T-helper 2 cell treated with Interferon-gamma antibody and Interleukin-4, amounts not matched to agents 100 ng/mL and 5 ng/mL, for 36 hours (primary cell): ENCODE results near the gene FCRLA. TPM values are rescaled to one million over a fixed set of nuclear protein-coding genes. Genes with fewer than 3 reads are reported as not detected.
"Not testable (repeated sequence)": the region's sequence is repeated elsewhere in the genome, so short reads cannot be mapped to it uniquely, and the experiment has no call there.

Source experiments
- intact Hi-C: fragments of 100-400 bp; cut with micrococcal nuclease; formaldehyde crosslinking; loops from one replicate; pipeline ENCODE4 v1.15.1; 2023
- total RNA-seq: library from RNA; stranded (reverse); gene quantifications from 2 replicates; pipeline ENCODE4 v1.2.3, GENCODE V29; 2022

Gene FCRLA, protein sequence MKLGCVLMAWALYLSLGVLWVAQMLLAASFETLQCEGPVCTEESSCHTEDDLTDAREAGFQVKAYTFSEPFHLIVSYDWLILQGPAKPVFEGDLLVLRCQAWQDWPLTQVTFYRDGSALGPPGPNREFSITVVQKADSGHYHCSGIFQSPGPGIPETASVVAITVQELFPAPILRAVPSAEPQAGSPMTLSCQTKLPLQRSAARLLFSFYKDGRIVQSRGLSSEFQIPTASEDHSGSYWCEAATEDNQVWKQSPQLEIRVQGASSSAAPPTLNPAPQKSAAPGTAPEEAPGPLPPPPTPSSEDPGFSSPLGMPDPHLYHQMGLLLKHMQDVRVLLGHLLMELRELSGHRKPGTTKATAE
- total RNA-seq = not detected in 2 replicates

DNA sequence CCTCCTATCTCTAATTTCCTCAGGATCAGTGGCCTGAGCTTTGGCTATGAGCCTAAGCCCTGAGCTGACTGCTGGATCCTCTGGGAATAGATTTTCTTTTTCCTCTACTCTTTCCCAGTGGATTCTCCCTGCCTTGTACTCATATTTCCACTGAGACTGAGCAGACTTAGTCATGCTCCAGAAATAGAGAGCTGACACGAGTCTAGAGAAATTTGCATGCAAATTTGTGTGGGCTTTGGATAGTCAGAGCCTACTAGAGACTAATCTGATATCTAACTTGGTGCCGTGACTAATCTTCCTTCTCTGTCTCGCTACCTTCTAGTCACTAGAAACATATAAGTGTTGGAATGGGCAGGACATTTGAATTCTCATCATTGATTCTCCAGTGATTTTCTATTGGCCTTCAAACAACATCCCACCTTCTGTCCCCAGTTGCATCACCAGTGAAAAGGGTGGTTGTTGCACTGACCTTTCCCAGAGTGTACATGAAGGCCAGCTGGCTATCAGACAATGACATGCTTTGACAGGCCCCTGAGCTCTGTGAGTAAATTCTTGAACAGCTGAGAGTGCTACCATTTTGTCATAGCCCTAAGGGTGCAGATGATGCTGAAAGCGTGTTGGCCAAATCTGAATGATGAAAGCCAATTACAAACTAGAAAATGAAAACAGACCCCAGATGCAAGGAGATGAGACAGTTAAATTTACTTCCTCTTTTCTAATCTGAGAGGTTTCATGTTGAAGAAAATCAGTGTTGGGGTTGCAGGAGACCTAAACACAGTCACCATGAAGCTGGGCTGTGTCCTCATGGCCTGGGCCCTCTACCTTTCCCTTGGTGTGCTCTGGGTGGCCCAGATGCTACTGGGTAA, at the start of gene FCRLA:
FCRLA (plus strand) TSS at position 748 of the 866 bp plus-strand sequence; CDS start at position 784, 36 bp downstream.
- intact Hi-C loops = no loop called here

- intact Hi-C loops = not testable (repeated sequence)
Observed at GRCh38 chr1:161658524-161658923, 48.5 kb upstream of the FCRLA start.

GRCh38 chr1:161661660-161662311, 45.2 kb upstream of the FCRLA start:
- intact Hi-C loops = not testable (repeated sequence)

- intact Hi-C loops = not testable (repeated sequence)
Observed at GRCh38 chr1:161662684-161663339, 44.2 kb upstream of the FCRLA start, which contains the start of gene FCGR2B. FCGR2B (plus strand) TSS chr1:161663143; CDS start chr1:161663242, 99 bp downstream.

- intact Hi-C loops = not testable (repeated sequence)
Observed at GRCh38 chr1:161663569-161663968, 43.5 kb upstream of the FCRLA start.

- intact Hi-C loops = not testable (repeated sequence)
Observed at GRCh38 chr1:161664689-161665088, 42.3 kb upstream of the FCRLA start.

DNA sequence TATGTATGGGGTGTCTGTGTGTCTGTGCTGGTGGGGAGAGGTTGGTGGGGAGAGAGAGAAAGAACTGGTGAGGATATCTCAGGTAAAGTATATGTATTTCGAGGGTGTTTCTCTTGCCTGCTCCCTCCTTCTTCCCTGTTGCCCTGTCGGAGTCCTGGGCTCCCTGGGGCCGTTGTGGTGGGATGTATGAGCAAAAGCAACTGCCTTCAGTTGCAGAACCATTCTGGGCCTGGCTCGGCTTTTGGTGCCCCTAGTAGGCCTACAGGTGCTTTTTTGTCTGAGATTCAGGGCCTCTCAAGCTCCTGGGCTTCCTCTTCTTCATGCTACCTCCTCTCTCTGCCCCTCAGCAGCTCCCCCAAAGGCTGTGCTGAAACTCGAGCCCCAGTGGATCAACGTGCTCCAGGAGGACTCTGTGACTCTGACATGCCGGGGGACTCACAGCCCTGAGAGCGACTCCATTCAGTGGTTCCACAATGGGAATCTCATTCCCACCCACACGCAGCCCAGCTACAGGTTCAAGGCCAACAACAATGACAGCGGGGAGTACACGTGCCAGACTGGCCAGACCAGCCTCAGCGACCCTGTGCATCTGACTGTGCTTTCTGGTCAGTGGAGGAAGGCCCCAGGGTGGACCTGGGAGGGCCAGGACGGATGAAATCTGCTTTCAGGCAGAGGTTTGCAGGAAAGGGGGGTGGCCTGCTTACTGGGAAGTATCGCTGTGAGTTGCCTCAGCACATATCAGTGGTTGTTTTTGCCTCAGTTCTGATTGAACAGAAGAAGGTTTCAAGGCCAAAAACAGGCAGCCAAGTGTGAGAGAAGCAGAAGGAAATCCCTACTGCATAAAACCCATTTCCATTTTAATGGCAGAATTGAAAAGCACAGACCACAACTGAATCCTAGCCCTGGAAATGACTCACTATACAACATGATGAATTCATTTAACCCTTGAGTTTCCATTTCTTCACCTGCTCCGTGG, 35.7 kb upstream of the FCRLA start:
- intact Hi-C loops = not testable (repeated sequence)

DNA sequence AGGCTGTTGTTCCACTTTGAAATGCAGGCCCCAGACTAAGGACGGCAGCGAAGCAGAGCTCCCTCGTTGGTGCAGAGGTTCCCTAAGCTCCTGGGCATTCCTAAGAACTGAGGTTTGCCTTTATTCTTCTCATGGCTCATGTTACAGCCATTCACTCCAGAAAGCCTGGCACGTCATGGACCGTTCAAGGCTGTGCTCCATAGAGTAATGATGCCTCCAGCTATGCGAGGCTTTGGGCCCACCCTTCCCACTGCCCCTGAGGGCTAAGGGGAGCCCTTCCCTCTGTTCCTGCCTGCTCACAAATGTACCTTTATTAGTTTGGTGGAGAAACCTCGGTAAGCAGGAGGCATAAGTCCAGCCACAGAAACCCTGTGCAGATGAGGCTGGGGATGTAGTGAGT, 33.6 kb upstream of the FCRLA start:
- intact Hi-C loops = not testable (repeated sequence)

DNA sequence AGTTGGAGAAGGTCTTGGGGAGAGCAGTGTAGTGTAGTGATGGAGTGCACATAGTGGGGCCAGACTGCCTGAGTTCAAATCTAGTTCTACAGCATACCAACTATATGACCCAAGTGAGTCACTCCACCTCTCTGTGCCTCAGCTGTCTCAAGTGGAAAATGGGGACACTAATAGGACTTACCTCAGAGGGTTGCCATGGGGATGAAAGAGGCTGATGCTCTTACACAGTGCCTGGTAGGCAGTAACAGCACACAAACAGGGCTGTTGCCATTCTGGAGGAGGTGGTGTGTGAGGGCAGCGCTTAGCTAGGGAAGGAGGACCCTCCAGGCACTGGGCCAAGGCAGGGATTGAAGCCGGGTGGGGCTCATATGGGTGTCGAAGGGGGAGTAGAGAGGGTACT, 32.6 kb upstream of the FCRLA start:
- intact Hi-C loops = not testable (repeated sequence)

DNA sequence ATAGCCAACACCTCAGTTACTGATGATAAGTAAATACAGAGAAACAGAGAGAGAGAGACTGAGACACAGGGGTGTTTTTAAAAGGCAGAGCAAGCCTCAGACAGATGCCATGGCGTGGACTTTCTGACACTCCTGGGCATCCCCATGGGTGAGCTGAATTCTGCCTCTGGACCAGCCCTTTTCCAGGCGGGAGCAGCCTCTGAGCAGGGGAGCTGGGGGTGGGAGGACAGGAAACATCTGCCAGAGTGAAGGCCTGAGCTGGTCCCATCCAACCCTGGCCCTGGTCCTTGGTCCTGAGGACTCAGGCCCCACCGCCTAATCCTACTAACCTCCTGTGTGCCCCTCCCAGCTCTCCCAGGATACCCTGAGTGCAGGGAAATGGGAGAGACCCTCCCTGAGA, 32.1 kb upstream of the FCRLA start:
- intact Hi-C loops = not testable (repeated sequence)

- intact Hi-C loops = no loop called here
Observed at GRCh38 chr1:161676441-161676840, 30.6 kb upstream of the FCRLA start.

DNA sequence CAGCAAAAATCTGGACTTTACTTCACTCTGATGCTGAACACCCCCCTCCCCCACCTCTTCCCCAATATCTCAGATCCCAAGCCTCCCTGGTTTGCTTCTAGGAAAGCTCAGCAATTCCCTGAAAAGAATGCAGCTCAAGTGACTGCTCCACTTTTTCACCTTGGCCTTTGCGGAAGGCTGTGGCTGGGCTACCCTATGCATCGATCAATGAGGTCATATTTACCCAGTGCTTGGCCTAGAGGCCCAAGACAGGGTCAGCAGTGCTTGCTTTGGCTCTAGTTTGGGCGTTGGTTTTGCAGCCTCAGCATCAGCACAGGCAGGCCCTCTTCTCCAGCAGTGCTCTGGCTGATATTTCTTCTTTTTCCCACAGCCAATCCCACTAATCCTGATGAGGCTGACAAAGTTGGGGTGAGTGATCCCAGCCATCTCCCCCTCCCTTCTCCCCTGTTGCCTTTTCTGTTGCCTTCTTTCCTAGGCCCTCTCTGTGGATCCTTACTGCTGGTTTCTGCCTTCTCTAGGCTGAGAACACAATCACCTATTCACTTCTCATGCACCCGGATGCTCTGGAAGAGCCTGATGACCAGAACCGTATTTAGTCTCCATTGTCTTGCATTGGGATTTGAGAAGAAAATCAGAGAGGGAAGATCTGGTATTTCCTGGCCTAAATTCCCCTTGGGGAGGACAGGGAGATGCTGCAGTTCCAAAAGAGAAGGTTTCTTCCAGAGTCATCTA, 29.9 kb upstream of the FCRLA start:
- intact Hi-C loops = no loop called here

DNA sequence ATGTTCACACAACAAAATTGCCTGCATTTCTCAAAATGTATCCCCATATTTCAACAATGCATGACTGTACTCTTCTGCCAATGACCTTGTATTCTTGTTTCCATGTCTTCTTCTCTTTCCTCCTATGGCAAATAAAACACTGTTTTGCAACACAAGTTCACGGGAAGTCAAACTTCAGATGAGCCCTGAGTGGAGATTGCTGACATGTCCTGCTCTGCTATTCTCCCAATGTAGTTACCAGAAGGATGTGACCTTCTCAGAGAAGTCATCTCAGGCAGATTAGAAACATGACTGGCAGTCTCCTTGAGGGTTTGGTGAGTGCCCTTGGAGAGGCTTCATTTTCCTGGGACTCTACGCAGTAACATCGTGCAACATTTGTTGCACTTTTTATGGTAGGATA, 28.5 kb upstream of the FCRLA start:
- intact Hi-C loops = no loop called here

GRCh38 chr1:161681879-161682278, 25.1 kb upstream of the FCRLA start:
- intact Hi-C loops = no loop called here

DNA sequence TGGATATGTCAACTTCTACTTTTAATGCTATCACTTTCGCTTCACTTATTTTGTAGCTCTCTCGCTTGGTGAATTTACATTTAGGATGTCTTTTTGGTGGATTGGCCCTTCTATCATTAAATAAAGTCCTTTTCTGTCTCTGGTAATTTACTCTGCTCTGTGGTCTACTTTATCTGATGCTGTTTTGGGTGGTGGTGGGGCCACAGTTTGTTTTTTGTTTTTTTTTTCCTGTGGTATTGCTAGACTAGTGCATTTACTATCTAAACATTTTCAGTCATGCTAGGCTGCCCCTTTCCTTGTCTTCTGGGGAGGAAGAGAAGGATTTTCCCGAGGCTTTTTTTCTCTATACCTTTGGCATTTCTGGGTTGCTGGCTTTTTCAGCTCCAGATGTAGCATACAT, 18.1 kb upstream of the FCRLA start:
- intact Hi-C loops = no loop called here

- intact Hi-C loops = no loop called here
Observed at GRCh38 chr1:161691846-161692245, 15.2 kb upstream of the FCRLA start.

DNA sequence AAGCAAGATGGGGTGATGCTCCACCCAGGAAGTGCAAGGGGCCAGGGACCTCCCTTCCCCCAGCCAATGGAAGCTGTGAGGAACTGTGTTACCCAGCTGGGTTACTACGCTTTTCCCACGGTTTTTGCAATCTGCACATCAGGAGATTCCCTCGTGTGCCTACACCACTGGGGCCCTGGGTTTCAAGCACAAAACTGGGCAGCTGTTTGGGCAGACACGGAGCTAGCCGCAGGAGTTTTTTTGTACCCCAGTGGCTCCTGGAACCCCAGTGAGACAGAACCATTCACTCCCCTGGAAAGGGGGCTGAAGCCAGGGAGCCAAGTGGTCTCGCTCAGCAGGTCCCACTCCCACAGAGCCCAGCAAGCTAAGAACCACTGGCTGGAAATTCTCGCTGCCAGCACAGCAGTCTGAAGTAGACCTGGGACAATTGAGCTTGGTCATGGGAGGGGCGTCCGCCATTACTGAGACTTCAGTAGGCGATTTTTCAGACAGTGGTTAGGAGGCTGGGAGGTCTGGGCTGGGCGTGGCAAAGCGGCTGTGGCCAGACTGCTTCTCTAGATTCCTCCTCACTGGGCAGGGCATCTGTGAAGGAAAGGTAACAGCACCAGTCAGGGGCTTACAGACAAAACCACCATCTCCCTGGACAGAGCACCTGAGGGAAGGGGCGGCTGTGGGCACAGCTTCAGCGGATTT, 13.9 kb upstream of the FCRLA start:
- intact Hi-C loops = not testable (repeated sequence)

DNA sequence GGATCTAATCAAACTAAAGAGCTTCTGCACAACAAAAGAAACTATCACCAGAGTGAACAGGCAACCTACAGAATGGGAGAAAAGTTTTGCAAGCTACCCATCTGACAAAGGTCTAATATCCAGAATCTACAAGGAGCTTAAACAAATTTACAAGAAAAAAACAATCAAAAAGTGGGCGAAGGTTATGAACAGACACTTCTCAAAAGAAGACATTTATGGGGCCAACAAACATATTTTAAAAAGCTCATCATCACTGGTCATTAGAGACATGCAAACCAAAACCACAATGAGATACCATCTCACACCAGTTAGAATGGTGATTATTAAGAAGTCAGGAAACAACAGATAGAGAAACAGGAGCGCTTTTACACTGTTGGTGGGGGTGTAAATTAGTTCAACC, 8.7 kb upstream of the FCRLA start:
- intact Hi-C loops = not testable (repeated sequence)

DNA sequence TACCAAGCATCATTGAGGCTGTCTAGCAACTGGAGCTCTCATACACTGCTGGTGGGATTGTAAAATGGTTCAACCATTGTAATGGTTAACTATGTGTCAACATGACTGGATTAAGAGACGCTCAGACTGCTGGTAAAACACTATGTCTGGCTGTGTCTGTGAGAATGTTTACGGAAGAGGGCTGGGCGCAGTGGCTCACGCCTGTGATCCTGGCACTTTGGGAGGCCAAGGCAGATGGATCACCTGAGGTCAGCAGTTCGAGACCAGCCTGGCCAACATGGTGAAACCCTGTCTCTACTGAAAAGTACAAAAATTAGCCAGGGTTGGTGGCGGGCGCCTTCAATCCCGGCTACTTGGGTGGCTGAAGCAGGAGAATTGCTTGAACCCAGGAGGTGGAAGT, 4.8 kb upstream of the FCRLA start:
- intact Hi-C loops = no loop called here
